K562 (cell line): ENCODE results near the gene IARS1. TPM values are rescaled to one million over a fixed set of nuclear protein-coding genes. Genes with fewer than 3 reads are reported as not detected.

ENCODE experiments used
- ATAC-seq: fragments of 200-7000 bp; cut with Tn5 transposase; 3 replicates; pipeline ENCODE4 v1.9.1; 2020; ENCODE audit warnings: moderate library complexity
- BruUV-seq: library from RNA; stranded (reverse); fragments of 400-500 nt; replicated peaks from 2 replicates; lab custom pipeline; 2021; lab: Mats Ljungman, UMichigan
- CTCF ChIA-PET: fragments of 300-600 bp; formaldehyde crosslinking; extraction: SDS; loops from one replicate; lab custom pipeline; 2021; ENCODE audit warnings: low intra/inter-chr PET ratio; lab: Yijun Ruan, JAX
- POLR2A ChIA-PET: fragments of 300-600, 350-650 bp; sonication (Branson Sonifier 250); formaldehyde crosslinking; extraction: SDS; loops from one replicate; lab custom pipeline; 2021; ENCODE audit warnings: antibody characterized with exemption, inconsistent platforms; lab: Yijun Ruan, JAX
- DNase-seq, 4 experiments: peaks; one replicate each; pipeline versions ENCODE4 v3.0.0 to v3.0.0-alpha.2; 2011 to 2018; ENCODE audit warnings: low spot score in 3 of 4, mixed read lengths in 3 of 4; ENCODE audit errors: extremely low read depth in 1 of 4
- FAIRE-seq: peaks from 2 replicates; lab custom pipeline; 2011; peaks lifted over from hg19 to GRCh38; lab: Jason Lieb, UNC
- H2AFZ ChIP-seq: 2 replicates; pipeline ENCODE4 v1.6.0; 2011; ENCODE audit warnings: low read depth, low read length, control low read depth, inconsistent platforms
- H3K27ac ChIP-seq: fragments of 200-600 bp; 3 replicates; pipeline ENCODE4 v1.8.0; 2011; ENCODE audit warnings: low read depth, mild to moderate bottlenecking, control low read depth, inconsistent platforms, low read length, moderate library complexity, mixed read lengths; ENCODE audit errors: extremely low read depth
- H3K27me3 ChIP-seq, 2 experiments: fragments of 300-600 bp in 1 of 2; 2 replicates in 1 of 2; 3 replicates in 1 of 2; pipeline versions ENCODE4 v1.6.0 to v1.8.0; 2011; ENCODE audit warnings: inconsistent platforms in 2 of 2, low read length in 2 of 2, mild to moderate bottlenecking in 1 of 2, mixed read lengths in 1 of 2, moderate library complexity in 1 of 2; ENCODE audit not compliant: control insufficient read depth in 2 of 2, insufficient read depth in 2 of 2
- H3K36me3 ChIP-seq: fragments of 300-600 bp; 3 replicates; pipeline ENCODE4 v1.8.0; 2011; ENCODE audit warnings: mild to moderate bottlenecking, low read length, inconsistent platforms; ENCODE audit not compliant: control insufficient read depth, insufficient read depth
- H3K4me1 ChIP-seq, 2 experiments: fragments of 200-600 bp in 1 of 2; replicated peaks in 1 of 2; 2 replicates in 1 of 2; 3 replicates in 1 of 2; pipeline versions ENCODE4 v1.5.1 to v1.8.0; 2011; ENCODE audit warnings: inconsistent platforms in 2 of 2, low read length in 2 of 2, mild to moderate bottlenecking in 1 of 2, mixed read lengths in 1 of 2, moderate library complexity in 1 of 2; ENCODE audit not compliant: control insufficient read depth in 2 of 2, insufficient read depth in 2 of 2
- H3K4me2 ChIP-seq: 2 replicates; pipeline ENCODE4 v1.6.1; 2011; ENCODE audit warnings: low read length, control low read depth, inconsistent platforms, mixed read lengths; ENCODE audit not compliant: insufficient read depth
- H3K4me3 ChIP-seq: fragments of 200-600 bp; sonication (generic), shearing (Covaris generic); 2 replicates; pipeline ENCODE4 v1.5.1; 2016; ENCODE audit warnings: control low read depth, inconsistent platforms
- H3K79me2 ChIP-seq: fragments of 200-600 bp; 3 replicates; pipeline ENCODE4 v1.8.0; 2011; ENCODE audit warnings: low read length, inconsistent platforms; ENCODE audit not compliant: control insufficient read depth, insufficient read depth
- H3K9ac ChIP-seq, 2 experiments: 2 replicates each; pipeline versions ENCODE4 v1.6.0 to v1.6.1; 2011; ENCODE audit warnings: low read depth in 2 of 2, low read length in 2 of 2, control low read depth in 1 of 2, inconsistent platforms in 1 of 2, mild to moderate bottlenecking in 1 of 2, mixed read lengths in 1 of 2; ENCODE audit not compliant: insufficient read depth in 1 of 2
- H3K9me1 ChIP-seq: one replicate; pipeline ENCODE4 v1.6.0; 2011; ENCODE audit warnings: inconsistent platforms, mild to moderate bottlenecking, low read length, moderate library complexity; ENCODE audit not compliant: control insufficient read depth, insufficient read depth
- H3K9me3 ChIP-seq: replicated peaks from 2 replicates; pipeline ENCODE4 v1.5.1; 2011; ENCODE audit warnings: low read depth, low read length, inconsistent platforms; ENCODE audit not compliant: control insufficient read depth, insufficient read depth
- H4K20me1 ChIP-seq: replicated peaks from 2 replicates; pipeline ENCODE4 v1.6.1; 2011; ENCODE audit warnings: low read length, inconsistent platforms, mixed read lengths; ENCODE audit not compliant: control insufficient read depth, insufficient read depth
- ATF3 ChIP-seq, 2 experiments: fragments of 450-650 bp in 1 of 2; sonication (generic) in 1 of 2; formaldehyde crosslinking in 1 of 2; IDR thresholded peaks in 1 of 2; conservative IDR thresholded peaks in 1 of 2; 2 replicates each; pipeline versions ENCODE4 v1.6.1 to v1.8.1; 2016 to 2023; ENCODE audit warnings: mild to moderate bottlenecking in 2 of 2, moderate library complexity in 2 of 2, inconsistent platforms in 1 of 2, missing genetic modification reagents in 1 of 2
- BHLHE40 ChIP-seq: IDR thresholded peaks from 2 replicates; pipeline ENCODE4 v1.6.1; 2011; ENCODE audit warnings: low read length, improper control_type of control experiment
- CHD2 ChIP-seq: IDR thresholded peaks from 2 replicates; pipeline ENCODE4 v1.6.1; 2011; ENCODE audit warnings: low read depth, low read length
- CTBP1 ChIP-seq: fragments of 450-650 bp; IDR thresholded peaks from 2 replicates; pipeline ENCODE4 v1.6.1; 2016; ENCODE audit warnings: borderline replicate concordance
- CTCF ChIP-seq, 3 experiments: IDR thresholded peaks in 2 of 3; conservative IDR thresholded peaks in 1 of 3; 2 replicates each; pipeline ENCODE4 v1.5.1; 2011 to 2012; ENCODE audit warnings: low read length in 3 of 3, mild to moderate bottlenecking in 3 of 3, control low read depth in 2 of 3, improper control_type of control experiment in 1 of 3, inconsistent platforms in 1 of 3, low read depth in 1 of 3, mixed read lengths in 1 of 3, moderate library complexity in 1 of 3; ENCODE audit not compliant: insufficient read depth in 2 of 3
- HEY1 ChIP-seq: fragments of 250-450 bp; sonication (Bioruptor Pico); IDR thresholded peaks from 2 replicates; pipeline ENCODE4 v1.5.0; 2020; ENCODE audit warnings: mild to moderate bottlenecking, moderate library complexity, borderline replicate concordance
- HNRNPK ChIP-seq: fragments of 200-400 bp; formaldehyde crosslinking; IDR thresholded peaks from one replicate; pipeline ENCODE4 v1.6.1; 2018; ENCODE audit warnings: mild to moderate bottlenecking, low read depth, low read length; ENCODE audit not compliant: poor library complexity, severe bottlenecking
- KHSRP ChIP-seq: fragments of 450-650 bp; IDR thresholded peaks from 2 replicates; pipeline ENCODE4 v1.6.1; 2017
- MAFK ChIP-seq: IDR thresholded peaks from 2 replicates; pipeline ENCODE4 v1.6.1; 2011; ENCODE audit warnings: low read length, improper control_type of control experiment
- NFYB ChIP-seq: IDR thresholded peaks from 2 replicates; pipeline ENCODE4 v1.6.1; 2011; ENCODE audit warnings: mild to moderate bottlenecking, moderate library complexity; ENCODE audit not compliant: insufficient read length; ENCODE audit errors: extremely low read depth
- POLR2AphosphoS5 ChIP-seq: IDR thresholded peaks from 2 replicates; pipeline ENCODE4 v1.6.1; 2011; ENCODE audit warnings: mild to moderate bottlenecking, low read depth, low read length, moderate library complexity; ENCODE audit not compliant: control insufficient read depth, insufficient read depth
- TBP ChIP-seq: optimal IDR thresholded peaks from 2 replicates; pipeline ENCODE3; 2011; ENCODE audit warnings: low read depth, low read length, improper control_type of control experiment
- USF1 ChIP-seq: sonication (generic); formaldehyde crosslinking; IDR thresholded peaks from 2 replicates; pipeline ENCODE4 v1.9.0; 2022; ENCODE audit warnings: mild to moderate bottlenecking, missing genetic modification reagents
- ZNF316 ChIP-seq: fragments of 450-650 bp; IDR thresholded peaks from 2 replicates; pipeline ENCODE4 v1.6.1; 2016
- WGBS: fragments of 100-300 bp; shearing (Covaris generic); methylation state at CpG from one replicate; pipeline ENCODE4 v1.1.6; 2016; ENCODE audit warnings: low coverage, mixed read lengths; ENCODE audit not compliant: insufficient coverage; ENCODE audit errors: missing lambda C conversion rate; 5-methylcytosine and 5-hydroxymethylcytosine counted together
- in situ Hi-C: fragments of 300-500 bp; cut with MboI; formaldehyde crosslinking; loops from 4 replicates; pipeline ENCODE4 v1.15.0; 2018; ENCODE audit warnings: inconsistent platforms, mixed read lengths
- intact Hi-C: fragments of 100-400 bp; cut with micrococcal nuclease; formaldehyde crosslinking; loops from 2 replicates; pipeline ENCODE4 v1.14.2; 2022
- polyA plus RNA-seq, 8 experiments: library from polyadenylated mRNA; depleted of rRNA in 4 of 8; stranded (reverse) in 5 of 8; unstranded in 3 of 8; fragments of >200 nt; fragmentation: Nextera tagmentation in 2 of 8; fragmentation: Illumina TruSeq in 1 of 8; extraction: Ambion mirVana in 2 of 8; extraction: Trizol in 1 of 8; gene quantifications; 2 replicates each; pipeline versions ENCODE4 v1.2.1 to v1.2.3, GENCODE V29; 2011 to 2014; ENCODE audit warnings: inconsistent platforms in 1 of 8, missing spikeins in 1 of 8
- total RNA-seq, 7 experiments: library from RNA; depleted of rRNA in 6 of 7; stranded (reverse); fragments of >200 nt in 6 of 7; fragmentation: Illumina TruSeq in 2 of 7; extraction: Trizol in 2 of 7; gene quantifications; 2 replicates each; pipeline versions ENCODE4 v1.2.1 to v1.2.3, GENCODE V29; 2011 to 2021; ENCODE audit warnings: low replicate concordance in 1 of 7

The IARS1 gene
- total and polyA plus RNA-seq, 9 of the 15 experiments (the other 6 are each of a cell fraction or from before 2014, with no cell fraction given): 119 to 371 (median 234) TPM

GRCh38 chr9:92276331-92277032 is 17.0 kb downstream of the IARS1 start (continued):
- TF ChIP-seq BHLHE40 (no peak), NFYB (no peak), TBP (no peak), POLR2AphosphoS5 (0 out of 2 replicates have a peak, but pooled peaks have one; percentile 39), HEY1 (CRISPR knock-in tag) (no peak), KHSRP (no peak), CHD2 (no peak), ATF3 (IDR thresholded peaks at IDR 0.05) (no peak), ATF3 (CRISPR knock-in tag; conservative IDR thresholded peaks at IDR 0.05) (no peak)

- H3K4me1 ChIP-seq: no peaks in the 10 kb centered on the region
- no peak overlapping the region for H2AFZ ChIP-seq
- intact Hi-C loops: no loop called here
- no peaks in the 10 kb centered on the region for H3K9me3 ChIP-seq
- ChIA-PET POLR2A (interaction anchor here (0.6 to 7.9 kb wide), 5 partner anchors 8 to 92 kb away, joined by 3 to 58 read pairs (median 11); no protein-coding TSS in a partner anchor), CTCF (no interaction called here)
- peak; percentile 55 for ATAC-seq
- no peak overlapping the region for H3K27ac ChIP-seq
- WGBS: 97% methylated on average over 6 of the region's 6 CpGs
- 0 out of 2 replicates have a peak, but pooled peaks cover 6% of the 10 kb centered on the region for H4K20me1 ChIP-seq
- peaks cover 98% of the 10 kb centered on the region for H3K36me3 ChIP-seq
- no peaks in the 10 kb centered on the region for H3K9me1 ChIP-seq
- no peak for FAIRE-seq
- H3K79me2 ChIP-seq: peaks cover 15% of the 10 kb centered on the region; the same call in 2 of the 3 replicates
- in situ Hi-C loops: no loop called here
- TF ChIP-seq MAFK: peak; percentile 33; the same call in 1 of the 2 replicates
- no peak for TF ChIP-seq HNRNPK
- no peak for TF ChIP-seq CTBP1
- peak; percentile 51 for TF ChIP-seq ZNF316
- TF ChIP-seq CTCF (IDR thresholded peaks at IDR 0.05 in 2 of 3, conservative IDR thresholded peaks at IDR 0.05 in 1 of 3; ENCODE audit: insufficient read depth in 2 of 3, low read depth in 1 of 3, low read length in 3 of 3): no peak
- no peak for TF ChIP-seq USF1 (CRISPR knock-in tag)
- no peaks in the 10 kb centered on the region for H3K27me3 ChIP-seq
- BruUV-seq: no TSS peak
- no peak overlapping the region for H3K9ac ChIP-seq
- no peak overlapping the region for H3K4me3 ChIP-seq
- no peak overlapping the region for H3K4me2 ChIP-seq
- no peak for DNase-seq
Measured at GRCh38 chr9:92275541-92275940, 18.0 kb downstream of the IARS1 start.
